SW 1271 (cell line): ENCODE measurements around the gene TRAPPC10.

ENCODE experiments used
- DNase-seq, 2 experiments: peaks; one replicate each; lab custom pipeline; 2025; lab: John Stamatoyannopoulos, UW

Gene TRAPPC10

DNA sequence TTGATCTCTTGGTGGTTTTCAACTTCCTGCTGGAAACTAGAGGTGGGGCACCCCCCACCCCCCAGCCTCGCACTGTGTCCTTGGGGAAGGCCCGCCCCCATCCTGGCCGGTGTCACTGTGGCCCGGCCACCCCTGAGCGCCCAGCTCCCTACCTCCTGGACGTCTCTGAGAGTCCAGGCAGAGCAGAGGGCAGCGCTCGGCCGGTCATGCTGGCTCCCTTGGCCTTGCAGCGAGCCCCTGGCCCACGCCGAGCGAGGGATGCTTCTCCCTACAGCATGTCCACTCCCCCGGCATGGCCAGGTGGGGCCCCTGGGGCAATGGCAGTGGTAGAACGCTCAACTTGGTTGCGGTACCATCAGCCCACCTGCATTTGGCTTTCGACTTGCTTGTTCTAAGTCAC lies 28.7 kb upstream of the TRAPPC10 start:
- no peak for DNase-seq

DNA sequence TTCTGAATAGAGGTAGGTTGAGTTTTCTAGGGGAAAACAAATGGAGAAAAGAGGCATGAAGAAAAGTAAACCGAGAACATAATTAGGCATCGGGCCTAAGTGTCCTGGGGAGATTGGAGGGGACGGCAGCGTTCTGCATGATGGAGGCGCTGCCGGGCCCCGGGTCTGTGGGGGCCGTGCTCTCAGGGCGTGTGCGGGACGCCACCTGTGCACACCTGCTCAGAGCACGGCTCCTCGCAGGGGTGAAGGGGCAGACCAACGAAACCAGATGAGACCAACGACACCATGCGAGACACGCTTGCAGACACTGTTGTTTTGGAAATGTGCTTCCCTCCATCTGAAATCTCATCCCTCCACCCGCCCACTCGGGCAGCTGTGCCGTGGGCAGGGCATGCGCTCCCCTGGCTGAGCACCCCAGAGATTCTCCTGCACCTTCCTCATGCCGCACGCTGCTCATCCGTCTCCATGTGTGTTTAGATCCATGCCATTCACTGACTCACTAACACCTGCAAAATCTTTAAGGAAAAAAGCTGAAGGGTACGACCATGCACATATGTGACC lies 28.2 kb upstream of the TRAPPC10 start:
- no peak for DNase-seq

DNA sequence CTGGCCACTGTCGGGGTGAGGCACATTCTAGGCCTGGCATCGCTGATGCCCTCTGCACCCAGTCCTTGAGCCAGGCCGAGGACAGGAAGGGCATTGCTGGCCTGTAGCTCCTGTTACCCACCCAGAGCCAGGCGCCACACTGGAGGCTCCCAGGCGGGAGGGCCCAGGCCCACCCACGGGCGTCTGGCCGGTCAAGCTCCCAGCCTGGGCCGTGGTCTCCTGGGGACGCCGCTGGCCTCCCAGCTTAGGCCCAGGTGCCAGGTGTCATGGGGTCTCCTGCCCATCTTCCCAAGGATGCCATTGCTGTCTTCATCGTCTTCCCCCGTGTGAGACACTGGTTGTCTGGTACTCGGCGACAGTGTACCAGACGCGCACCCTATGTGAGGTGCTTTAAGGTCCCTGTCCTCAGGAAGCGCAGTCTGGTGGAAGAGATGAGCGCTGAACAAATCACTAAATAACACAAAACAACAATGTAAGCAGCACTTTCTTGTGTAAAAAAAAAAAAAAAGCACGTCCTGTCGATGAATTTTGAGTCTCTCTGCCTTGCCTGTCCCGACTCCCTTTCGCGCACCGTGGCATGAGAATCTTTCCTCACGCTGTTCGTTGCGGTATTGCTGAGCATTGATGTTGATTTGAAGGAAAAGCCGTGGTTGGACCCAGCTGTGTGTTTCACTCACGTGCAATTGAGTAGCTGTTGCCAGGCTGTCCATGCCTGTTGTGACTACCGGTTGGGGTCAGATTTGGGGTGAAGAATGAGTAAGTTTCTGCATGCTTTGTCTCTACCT lies 27.0 kb upstream of the TRAPPC10 start:
- no peak for DNase-seq

DNA sequence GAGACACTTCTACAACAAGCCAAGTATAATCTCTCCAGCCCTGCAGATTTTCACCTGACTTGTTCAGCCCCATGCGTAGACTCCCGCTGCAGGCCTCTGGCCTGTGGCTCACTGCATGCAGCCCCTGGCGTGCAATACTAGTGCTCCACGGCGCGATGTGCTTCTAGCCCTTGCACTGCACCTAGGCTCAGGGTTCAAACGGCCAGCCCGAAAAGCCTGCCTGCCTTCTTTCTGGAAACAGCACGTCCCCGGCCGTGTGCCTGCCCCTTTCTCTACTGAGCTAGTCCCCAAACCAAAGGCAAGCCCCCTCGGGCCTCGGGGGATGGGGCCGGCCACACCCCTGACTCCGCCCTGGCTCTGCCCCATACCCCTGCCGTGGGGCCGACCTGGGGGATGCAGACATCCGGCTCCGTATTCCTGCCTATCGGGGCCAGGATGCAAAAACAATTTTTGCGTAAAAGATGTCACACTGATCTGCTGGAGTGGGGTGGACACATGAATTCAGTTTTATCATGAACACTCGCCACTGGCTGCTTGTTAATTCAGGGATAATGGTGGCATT lies 26.3 kb upstream of the TRAPPC10 start:
- DNase-seq = no peak

DNA sequence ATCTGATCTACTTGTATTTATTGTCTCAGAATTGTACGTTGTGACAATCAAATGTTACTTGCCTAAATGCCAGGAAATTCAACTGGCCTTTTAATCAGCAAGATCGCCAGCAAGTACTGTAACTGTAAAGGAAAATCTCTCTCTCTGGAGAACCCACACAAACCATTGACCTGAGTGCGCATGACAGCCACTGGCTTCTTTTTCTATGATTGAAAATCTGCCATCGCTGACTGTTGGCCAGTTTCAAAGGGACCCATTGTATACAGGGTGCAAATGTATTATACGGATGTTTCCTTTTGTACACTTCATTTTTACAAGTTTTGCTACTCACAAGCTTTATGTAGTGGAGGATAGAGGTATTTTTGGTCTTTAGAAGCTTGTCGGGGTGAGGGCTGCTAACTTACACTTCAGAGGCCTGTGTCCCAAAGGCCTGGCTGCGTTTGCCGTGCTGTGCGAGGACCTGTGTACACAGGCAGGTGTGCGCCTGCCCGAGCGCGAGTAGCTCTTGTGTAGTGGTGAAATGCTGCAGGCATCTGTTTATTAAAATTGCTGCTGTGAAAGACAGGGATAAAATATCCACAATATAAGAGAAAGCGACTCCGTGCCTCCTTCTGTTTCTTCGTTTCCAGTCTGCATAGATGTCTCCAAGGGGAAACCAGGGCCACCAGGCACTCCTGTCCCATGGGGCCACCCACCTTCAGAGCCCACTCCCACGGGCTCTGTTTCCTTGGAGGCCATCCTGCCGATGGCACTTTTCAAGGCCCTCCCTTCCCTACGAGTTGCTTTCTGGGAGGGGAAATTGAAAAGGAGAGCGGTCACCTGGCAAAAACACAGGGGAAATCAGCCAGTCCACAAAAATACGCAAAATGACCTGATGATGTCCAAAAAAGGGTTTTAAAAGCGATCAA lies 25.3 kb upstream of the TRAPPC10 start:
- DNase-seq = no peak

DNA sequence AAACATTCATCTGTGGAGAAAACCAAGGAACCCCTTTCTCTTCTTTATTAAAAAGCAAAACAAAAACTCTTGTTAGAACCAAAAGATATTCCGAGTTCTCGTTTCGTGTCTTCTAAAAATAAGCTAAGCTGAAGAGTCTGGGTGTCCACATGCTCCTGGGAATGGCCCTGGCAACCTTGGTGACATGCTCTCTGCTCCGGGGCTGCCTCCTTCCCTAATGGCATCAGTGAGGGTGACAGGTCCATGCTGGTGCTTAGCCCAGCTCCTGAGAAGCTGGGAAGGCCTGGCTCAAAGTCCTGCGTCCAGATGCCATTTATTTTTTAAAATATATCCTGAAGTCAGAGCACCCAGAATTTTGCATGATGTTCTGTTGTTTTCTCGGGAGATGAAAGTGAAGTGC lies 24.6 kb upstream of the TRAPPC10 start:
- no peak for DNase-seq

DNA sequence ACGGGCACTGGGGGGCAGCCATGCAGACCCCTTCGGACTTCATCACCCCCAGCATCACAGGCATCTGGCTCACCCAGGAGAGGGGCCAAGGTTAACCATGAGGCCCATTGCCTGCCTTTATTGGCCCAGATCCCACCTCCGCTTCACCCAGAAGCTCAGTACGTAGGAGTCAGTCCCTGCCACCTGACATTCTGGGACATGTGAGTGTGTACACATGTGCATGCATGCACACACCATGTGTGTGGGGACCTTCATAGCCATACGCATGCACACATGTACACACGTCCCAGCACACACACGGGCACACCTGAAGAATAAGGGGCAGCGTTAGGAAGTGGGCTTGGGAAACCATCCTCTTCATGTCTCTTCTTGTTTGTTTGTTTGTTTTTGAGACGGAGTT lies 24.1 kb upstream of the TRAPPC10 start:
- DNase-seq = no peak

DNA sequence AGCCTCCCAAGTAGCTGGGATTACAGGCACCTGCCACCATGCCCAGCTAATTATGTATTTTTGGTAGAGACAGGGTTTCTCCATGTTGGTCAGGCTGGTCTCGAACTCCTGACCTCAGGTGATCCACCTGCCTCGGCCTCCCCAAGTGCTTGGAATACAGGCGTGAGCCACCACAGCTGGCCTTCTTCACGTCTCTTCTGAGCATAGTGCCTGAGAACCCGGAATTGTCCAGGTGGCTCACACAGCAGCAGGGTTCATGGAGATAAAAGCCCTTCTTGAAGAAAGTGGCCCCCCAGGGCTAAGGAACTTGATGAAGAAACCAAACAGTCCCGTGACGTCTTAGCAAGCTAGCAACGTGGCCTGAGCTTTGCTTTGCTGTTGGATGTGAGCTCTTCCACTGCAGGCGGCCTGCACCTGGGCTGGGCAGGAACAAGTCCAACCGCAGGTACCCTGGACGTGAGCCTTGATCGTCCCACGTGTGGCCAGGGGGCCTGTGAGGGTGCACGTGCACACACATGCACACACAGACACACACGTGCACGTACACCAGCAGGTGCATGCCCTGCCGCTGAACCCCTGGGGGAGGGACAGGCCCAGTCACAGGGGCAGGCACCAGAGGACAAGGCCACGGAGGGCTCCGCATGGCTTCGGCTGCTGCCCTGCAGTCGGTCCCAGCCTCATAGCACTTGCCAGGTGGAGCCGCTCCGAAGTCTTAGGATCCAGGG lies 23.4 kb upstream of the TRAPPC10 start:
- DNase-seq = no peak

DNA sequence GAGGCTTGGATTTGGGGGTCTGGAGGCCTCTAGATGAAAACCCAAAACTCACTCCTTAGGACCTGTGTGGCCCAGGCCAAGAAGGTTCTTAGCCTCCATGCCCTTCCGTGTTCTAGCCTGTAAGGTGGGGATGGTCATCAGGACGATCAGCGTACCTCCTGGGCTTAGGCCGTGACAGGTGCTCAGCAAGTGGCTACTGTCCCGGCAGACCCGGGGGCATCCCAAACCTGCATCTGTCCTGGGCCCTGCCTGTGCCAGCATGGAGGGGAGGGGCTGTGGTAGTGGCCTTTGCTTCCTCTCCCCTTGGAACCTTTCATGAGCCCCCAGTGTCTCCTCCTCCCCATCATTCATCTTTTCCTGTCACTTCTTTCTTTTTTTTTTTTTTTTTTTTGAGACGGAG lies 22.7 kb upstream of the TRAPPC10 start:
- DNase-seq = no peak

DNA sequence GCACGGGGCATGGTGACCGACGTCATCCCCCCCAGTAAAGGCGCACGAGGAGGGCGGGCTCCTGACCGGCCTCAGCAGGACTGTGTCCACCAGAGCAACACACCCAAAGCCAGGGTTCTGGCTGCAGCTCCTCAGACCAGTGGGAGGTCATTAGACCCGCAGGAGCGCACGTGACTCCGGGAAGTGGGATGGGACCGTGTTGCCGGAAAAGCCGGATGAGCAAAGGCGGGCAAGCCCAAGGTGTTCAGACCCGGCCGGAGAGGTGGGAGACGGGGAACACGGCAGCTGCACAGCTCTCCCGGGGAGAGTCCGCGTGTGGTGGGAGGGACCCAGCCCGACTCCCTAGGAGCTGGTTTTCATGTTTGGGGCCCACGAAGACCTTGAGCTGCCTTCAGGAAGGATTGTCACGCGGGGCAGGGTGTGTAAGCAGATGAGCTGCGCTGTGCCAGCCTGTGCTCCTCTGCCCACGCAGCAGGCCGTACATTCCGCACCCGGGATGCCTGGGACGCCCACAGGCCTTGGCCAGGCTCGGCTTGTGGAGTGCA lies 20.6 kb upstream of the TRAPPC10 start:
- DNase-seq = no peak

DNA sequence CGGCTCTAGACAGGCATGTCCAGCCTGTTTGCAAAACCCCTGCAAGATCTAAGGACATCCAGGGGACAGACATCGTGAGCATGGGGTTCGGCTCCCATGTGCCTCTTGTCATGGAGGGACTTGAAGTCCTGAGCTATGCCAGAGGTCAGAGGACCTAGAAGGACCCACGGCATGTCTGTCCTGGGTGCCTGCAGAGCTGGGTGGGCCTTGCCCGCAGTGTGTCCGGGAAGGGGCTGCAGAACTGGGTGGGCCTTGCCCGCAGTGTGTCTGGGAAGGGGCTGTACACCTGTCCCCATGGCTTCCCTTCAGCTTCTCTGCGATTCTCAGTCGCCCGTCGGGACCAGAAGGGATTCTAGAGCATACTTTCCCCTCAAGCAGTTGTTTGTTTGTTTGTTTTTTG lies 20.0 kb upstream of the TRAPPC10 start:
- no peak for DNase-seq

DNA sequence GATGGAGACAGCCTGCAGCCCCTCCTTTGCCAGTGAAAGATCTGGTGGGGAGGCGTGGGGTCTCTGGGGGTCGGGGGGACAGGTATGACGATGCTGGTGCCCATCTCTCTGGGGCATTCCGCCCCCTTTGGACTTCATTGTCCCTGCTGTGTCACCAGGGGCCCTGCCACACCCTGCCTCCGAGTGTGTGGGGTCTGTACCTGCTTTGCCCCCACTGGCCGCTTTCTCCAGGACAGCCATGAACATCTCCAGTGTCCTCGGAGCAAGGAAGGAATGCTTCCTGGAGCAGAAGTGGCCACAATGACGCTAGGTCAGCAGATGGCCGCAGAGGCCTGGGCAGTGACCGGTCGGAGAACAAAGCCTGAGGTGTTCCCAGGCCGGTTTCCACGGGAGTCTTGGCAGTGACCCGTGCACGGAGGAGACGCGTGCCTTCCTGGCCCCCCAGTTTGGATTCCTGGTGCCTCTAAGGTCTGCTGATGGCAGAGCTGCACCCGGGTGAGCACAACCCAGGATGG lies 18.6 kb upstream of the TRAPPC10 start:
- DNase-seq = no peak

DNA sequence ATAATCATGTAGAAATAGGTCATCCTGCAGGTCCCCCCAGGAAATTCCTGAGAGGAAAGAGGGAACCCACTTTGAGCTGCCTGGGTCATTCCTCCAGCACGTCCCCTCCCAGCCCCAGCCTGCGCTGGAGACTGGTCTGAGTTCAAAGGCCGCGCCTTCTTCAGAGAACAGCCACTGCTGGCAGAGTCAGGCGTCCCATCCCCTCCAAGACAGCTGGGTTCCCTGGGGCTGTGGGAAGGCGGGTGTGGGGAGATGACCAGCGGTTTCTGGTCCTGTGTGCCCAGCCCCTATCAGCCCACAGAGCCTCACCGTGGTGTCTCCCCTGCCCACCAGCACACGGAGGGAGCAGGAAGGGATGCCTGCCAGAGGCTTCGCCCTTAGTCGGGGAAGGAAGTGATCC lies 18.0 kb upstream of the TRAPPC10 start:
- DNase-seq = no peak

DNA sequence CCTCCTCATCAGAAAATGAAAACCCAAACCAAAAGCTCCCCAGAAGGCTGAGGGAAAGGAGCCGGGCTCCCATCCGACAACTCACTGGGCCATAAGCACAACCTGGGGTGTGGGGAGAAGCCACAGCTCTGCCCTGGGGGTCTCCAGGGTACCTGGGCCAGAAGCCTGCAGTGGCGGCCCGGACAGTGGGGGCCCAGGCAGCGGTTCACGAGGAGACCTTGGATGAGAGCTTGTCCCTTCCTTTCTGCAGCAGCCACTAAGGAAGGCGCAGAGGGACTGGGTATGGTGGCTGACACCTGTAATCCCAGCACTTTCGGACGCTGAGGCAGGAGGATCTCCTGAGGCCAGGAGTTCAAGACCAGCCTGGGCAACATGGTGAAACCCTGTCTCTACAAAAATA lies 17.5 kb upstream of the TRAPPC10 start:
- DNase-seq = no peak

DNA sequence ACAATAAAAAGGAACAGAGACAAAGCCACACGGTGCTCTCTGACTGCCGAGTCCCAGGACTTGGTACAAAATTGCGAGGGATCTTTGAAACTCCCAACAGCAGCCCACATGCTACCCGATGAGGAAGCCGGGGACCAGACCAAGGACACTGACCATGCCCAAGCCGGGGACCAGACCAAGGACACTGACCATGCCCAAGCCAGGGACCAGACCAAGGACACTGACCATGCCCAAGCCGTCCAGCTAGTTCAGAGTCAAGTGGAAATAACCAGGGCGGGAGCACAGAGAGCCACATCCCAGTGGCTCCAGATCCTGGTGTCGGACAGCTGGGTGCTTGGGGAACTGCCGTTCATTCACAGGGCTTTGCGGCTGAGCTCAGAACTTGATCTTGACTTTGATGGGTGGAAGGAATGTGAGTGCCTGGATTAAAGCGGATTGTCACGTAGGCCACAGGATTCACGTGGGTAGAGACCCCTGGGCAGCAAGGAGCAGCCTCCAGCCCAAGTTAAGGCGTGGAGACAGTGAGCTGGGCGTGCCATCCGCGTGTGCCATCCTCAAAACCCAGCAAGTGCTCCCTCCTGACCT lies 16.5 kb upstream of the TRAPPC10 start:
- DNase-seq = no peak

DNA sequence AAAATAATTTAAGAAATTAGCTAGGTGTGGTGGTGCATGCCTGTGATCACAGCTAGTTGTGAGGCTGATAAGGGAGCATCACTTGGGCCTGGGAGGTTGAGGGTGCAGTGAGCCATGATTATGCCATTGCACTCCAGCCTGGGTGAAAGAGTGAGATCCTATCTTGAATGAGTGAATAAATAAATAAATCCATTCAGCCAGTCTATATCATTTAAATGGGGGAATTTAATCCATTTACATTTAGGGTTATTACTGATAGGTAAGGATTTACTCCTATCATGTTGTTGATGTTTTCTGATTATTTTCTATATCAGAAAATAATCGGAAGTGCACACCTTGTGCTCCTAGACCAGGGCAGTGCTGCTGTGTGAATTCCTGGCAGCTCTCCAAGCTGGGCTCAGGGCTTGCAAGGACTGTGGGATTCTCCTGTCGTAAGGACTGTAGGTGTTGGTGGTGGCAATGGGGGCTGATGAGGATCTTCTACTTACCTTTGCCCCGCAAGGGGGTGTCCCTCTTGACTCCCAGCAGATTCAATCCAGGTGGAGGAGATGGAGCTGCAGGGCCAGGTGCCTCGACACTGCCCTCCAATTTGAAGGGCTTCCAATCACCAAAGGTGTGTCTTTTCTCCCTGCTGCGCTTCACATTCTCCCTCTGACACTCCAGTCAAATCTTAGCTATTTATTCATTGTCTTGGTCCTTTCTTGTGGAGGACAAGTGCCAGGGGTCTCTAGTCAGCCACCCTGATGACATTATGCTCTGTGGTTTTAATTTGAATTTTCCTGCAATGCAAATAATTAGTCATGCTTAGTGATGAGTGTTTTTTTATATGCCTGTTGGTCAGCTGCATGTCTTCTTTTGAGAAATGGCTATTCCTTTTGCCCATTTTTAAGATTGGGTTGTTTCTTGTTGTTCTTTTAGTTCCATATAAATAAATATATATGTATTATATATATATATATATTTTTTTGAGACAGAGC lies 14.1 kb upstream of the TRAPPC10 start:
- DNase-seq = no peak

DNA sequence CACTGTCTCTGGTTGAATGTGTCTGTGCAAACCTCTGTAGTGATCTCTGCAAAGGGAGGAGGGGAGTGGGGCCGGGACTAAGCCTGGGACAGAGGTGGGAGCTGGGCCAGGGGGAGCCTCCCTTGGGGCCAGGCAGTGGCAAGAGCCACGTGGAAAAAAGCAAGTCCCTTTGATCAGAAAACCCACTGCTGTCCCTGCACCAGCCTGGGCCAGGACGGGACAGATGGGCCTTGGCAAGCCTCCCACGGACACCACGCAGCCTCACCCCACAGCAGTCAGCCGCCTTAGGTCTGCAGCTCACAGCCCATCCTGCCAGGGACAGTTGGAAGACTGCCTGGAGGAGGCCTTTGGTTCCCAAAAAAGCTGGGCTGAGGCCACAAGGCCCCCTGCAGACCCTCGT lies 11.7 kb upstream of the TRAPPC10 start:
- no peak for DNase-seq

DNA sequence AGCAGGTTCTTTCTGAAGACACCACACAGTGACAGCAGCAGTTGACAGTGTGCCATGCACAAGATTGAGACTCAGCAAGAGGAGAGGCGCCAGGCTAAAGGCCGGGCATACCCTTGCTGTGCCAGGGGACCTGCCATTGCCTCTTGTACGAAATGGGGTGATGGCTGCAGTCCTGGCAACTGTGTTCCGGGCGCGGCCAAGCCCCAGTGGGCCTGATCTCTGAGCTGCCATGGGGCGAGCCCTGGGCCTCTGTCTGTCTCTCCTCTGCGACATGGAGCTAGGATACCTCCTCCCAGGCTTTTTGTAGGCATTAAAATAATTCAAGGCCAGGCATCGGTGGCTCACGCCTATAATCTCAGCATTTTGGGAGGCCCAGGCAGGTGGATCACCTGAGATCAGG lies 9.6 kb upstream of the TRAPPC10 start:
- DNase-seq = no peak

DNA sequence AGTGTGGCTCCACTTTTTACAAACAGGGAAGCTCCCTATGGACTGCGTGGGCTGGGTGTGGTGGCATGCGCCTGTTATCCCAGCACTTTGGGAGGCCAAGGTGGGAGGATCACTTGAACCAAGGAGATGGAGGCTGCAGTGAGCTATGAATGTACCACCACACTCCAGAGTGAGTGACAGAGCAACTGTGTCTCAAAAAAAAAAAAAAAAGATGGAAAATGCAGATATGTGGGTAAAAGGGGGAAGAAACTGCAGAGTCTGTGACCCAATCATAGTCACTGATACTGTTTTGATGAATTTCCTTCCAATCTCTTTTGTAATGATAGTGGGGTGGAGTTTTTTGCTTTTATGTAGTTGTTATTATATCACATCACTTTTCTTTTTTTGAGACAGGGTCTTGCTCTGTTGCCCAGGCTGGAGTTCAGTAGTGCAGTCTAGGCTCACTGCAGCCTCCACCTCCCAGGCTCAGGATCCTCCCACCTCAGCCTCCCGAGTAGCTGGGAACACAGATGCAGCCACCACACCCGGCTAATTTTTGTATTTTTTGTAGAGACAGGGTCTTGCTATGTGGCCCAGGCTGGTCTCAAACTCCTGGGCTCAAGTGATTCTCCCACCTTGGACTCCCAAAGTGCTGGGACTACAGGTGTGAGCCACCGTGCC lies 8.7 kb upstream of the TRAPPC10 start:
- DNase-seq = no peak
